Activated T-cell treated with anti-CD3 and anti-CD28 coated beads, Interleukin-2, amount 50 U/mL, for 72 hours (primary cell): ENCODE data around the gene VEPH1. TPM values are rescaled to one million over a fixed set of nuclear protein-coding genes. Genes with fewer than 3 reads are reported as not detected.
A peak's percentile ranks its signal among the peaks of the same experiment; 100 is the strongest.

Experiments
- ATAC-seq, 2 donors: fragments of 150-1000 bp; cut with Tn5 transposase; replicated peaks in 1 of 2; 2 replicates each; pipeline ENCODE4 v1.10.0; 2021; ENCODE audit warnings: moderate library complexity in 2 of 2, mild to moderate bottlenecking in 1 of 2
- DNase-seq, 2 donors: peaks; one replicate each; pipeline ENCODE4 v3.0.0; 2021 to 2022; ENCODE audit warnings: mixed read lengths in 1 of 2
- H3K27ac Mint-ChIP-seq: one replicate; pipeline ENCODE4 v1.8.0; 2022; ENCODE audit warnings: mild to moderate bottlenecking, moderate library complexity, mixed read lengths
- H3K27me3 Mint-ChIP-seq: one replicate; pipeline ENCODE4 v1.8.0; 2022; ENCODE audit warnings: low read depth, mixed read lengths
- H3K36me3 Mint-ChIP-seq, 2 donors: one replicate each; pipeline ENCODE4 v1.8.0; 2022; ENCODE audit warnings: mixed read lengths in 2 of 2, mild to moderate bottlenecking in 1 of 2; ENCODE audit not compliant: insufficient read depth in 2 of 2
- H3K4me1 Mint-ChIP-seq: one replicate; pipeline ENCODE4 v1.8.0; 2022; ENCODE audit warnings: low read depth, mixed read lengths
- H3K4me3 Mint-ChIP-seq, 2 donors: one replicate each; pipeline ENCODE4 v1.8.0; 2022; ENCODE audit warnings: mild to moderate bottlenecking in 2 of 2, mixed read lengths in 2 of 2, moderate library complexity in 2 of 2
- H3K9me3 Mint-ChIP-seq, 2 donors: one replicate each; pipeline ENCODE4 v1.8.0; 2022; ENCODE audit warnings: mixed read lengths in 2 of 2
- total RNA-seq, 2 donors: library from RNA; stranded (reverse); gene quantifications; one replicate each; pipeline ENCODE4 v1.2.3, GENCODE V29; 2022

The VEPH1 gene
- total RNA-seq, 2 donors from 2014 or later = not detected

GRCh38 chr3:157459706-157460105 lies 43.5 kb downstream of the VEPH1 start:
- Mint-ChIP-seq H3K4me3 (no peak overlapping the region), H3K36me3 (no peaks in the 10 kb centered on the region), H3K27me3 (peaks cover 7% of the 10 kb centered on the region), H3K4me1 (no peaks in the 10 kb centered on the region), H3K27ac (no peak overlapping the region), H3K9me3 (no peaks in the 10 kb centered on the region)
- ATAC-seq (no peak), DNase-seq (no peak)

GRCh38 chr3:157453824-157454223 lies 49.4 kb downstream of the VEPH1 start:
- no peaks in the 10 kb centered on the region for H3K27me3 Mint-ChIP-seq

GRCh38 chr3:157452097-157452496 lies 51.1 kb downstream of the VEPH1 start:
- H3K4me3 Mint-ChIP-seq = no peak overlapping the region
- H3K9me3 Mint-ChIP-seq = no peaks in the 10 kb centered on the region
- DNase-seq (no peak), ATAC-seq (no peak)
- no peaks in the 10 kb centered on the region for H3K36me3 Mint-ChIP-seq
- no peaks in the 10 kb centered on the region for H3K27me3 Mint-ChIP-seq
- H3K27ac Mint-ChIP-seq = no peak overlapping the region
- no peaks in the 10 kb centered on the region for H3K4me1 Mint-ChIP-seq

More at GRCh38 chr3:157453824-157454223, 49.4 kb downstream of the VEPH1 start:
- no peak overlapping the region for H3K27ac Mint-ChIP-seq
- ATAC-seq (no peak), DNase-seq (no peak)
- no peaks in the 10 kb centered on the region for H3K36me3 Mint-ChIP-seq
- no peaks in the 10 kb centered on the region for H3K4me1 Mint-ChIP-seq
- no peak overlapping the region for H3K4me3 Mint-ChIP-seq
- no peaks in the 10 kb centered on the region for H3K9me3 Mint-ChIP-seq

- ATAC-seq (no peak), DNase-seq (no peak)
- no peaks in the 10 kb centered on the region for H3K9me3 Mint-ChIP-seq
- no peaks in the 10 kb centered on the region for H3K27me3 Mint-ChIP-seq
- no peaks in the 10 kb centered on the region for H3K36me3 Mint-ChIP-seq
- H3K4me3 Mint-ChIP-seq = no peak overlapping the region
- no peaks in the 10 kb centered on the region for H3K4me1 Mint-ChIP-seq
- H3K27ac Mint-ChIP-seq = no peak overlapping the region
Measured at GRCh38 chr3:157447026-157447694, 56.1 kb downstream of the VEPH1 start.

- no peak for ATAC-seq
- no peaks in the 10 kb centered on the region for H3K4me1 Mint-ChIP-seq
- H3K9me3 Mint-ChIP-seq = no peaks in the 10 kb centered on the region
- H3K27me3 Mint-ChIP-seq = no peaks in the 10 kb centered on the region
- H3K27ac Mint-ChIP-seq = no peak overlapping the region
- no peak overlapping the region for H3K4me3 Mint-ChIP-seq
- H3K36me3 Mint-ChIP-seq = no peaks in the 10 kb centered on the region
- no peak for DNase-seq
Measured at GRCh38 chr3:157445857-157446256, 57.4 kb downstream of the VEPH1 start.

DNA sequence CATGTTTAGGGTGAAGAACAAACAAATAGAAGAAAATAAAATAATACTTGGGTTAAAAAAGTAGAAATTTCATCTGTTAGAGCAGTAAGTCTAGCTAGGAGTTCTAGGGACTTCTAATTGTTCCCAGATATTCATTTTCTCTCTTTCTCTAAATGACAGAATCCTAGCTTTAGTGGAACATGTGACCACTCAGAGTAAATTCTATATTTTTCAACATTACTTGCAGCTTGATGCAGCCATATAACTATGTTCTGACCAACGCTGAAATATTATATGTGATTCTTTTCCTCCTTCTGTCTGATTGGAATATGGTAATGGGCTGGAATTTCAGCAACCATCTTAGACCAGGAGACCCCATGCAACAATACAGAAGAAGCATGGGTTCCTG lies 58.4 kb downstream of the VEPH1 start:
- Mint-ChIP-seq H3K9me3 (no peaks in the 10 kb centered on the region), H3K4me3 (no peak overlapping the region), H3K4me1 (no peaks in the 10 kb centered on the region), H3K27ac (no peak overlapping the region), H3K27me3 (no peaks in the 10 kb centered on the region), H3K36me3 (no peaks in the 10 kb centered on the region)
- DNase-seq (no peak), ATAC-seq (no peak)

GRCh38 chr3:157443905-157444796 lies 59.1 kb downstream of the VEPH1 start:
- Mint-ChIP-seq H3K4me1 (no peaks in the 10 kb centered on the region), H3K36me3 (no peaks in the 10 kb centered on the region), H3K9me3 (no peaks in the 10 kb centered on the region), H3K27ac (no peak overlapping the region), H3K27me3 (no peaks in the 10 kb centered on the region), H3K4me3 (no peak overlapping the region)
- no peak for ATAC-seq
- DNase-seq = no peak

DNA sequence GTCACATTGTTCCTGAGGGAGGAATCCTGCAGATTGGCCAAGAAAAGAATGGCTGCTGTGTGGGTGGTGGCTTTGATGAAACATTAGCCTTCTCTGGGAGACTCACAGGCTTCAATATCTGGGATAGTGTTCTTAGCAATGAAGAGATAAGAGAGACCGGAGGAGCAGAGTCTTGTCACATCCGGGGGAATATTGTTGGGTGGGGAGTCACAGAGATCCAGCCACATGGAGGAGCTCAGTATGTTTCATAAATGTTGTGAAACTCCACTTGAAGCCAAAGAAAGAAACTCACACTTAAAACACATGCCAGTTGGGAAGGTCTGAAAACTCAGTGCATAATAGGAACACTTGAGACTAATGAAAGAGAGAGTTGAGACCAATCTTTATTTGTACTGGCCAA lies 60.5 kb downstream of the VEPH1 start:
- DNase-seq = no peak
- no peak overlapping the region for H3K4me3 Mint-ChIP-seq
- ATAC-seq = no peak
- no peaks in the 10 kb centered on the region for H3K9me3 Mint-ChIP-seq
- no peaks in the 10 kb centered on the region for H3K27me3 Mint-ChIP-seq
- no peak overlapping the region for H3K27ac Mint-ChIP-seq
- peaks cover 6% of the 10 kb centered on the region for H3K4me1 Mint-ChIP-seq
- no peaks in the 10 kb centered on the region for H3K36me3 Mint-ChIP-seq

DNA sequence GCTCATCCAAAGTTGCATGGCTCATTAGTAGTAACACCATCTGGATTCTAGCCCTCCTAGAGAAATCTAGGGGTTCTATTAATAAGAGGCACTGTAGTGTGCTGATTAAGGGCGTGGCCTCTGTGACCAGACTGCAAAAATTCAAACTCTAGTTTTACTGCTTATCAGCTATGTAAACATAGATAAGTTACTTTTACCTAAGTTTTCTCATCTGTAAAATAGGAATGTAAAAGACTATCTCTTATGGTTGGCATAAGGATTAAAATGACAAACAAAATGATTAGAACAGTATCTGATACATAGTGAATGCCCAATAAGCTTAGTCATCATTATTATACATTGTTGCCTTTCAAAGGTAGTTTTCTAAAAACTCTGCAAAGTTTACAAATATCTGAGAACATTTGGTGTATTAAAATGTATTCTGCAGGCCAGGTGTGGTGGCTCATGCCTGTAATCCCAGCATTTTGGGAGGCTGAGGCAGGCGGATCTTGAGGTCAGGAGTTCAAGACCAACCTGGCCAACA lies 62.1 kb downstream of the VEPH1 start:
- H3K4me3 Mint-ChIP-seq = no peak overlapping the region
- no peak for ATAC-seq
- H3K4me1 Mint-ChIP-seq = peaks cover 14% of the 10 kb centered on the region
- H3K36me3 Mint-ChIP-seq = no peaks in the 10 kb centered on the region
- H3K9me3 Mint-ChIP-seq = no peaks in the 10 kb centered on the region
- H3K27me3 Mint-ChIP-seq = peaks cover 12% of the 10 kb centered on the region
- H3K27ac Mint-ChIP-seq = no peak overlapping the region
- DNase-seq = no peak

DNA sequence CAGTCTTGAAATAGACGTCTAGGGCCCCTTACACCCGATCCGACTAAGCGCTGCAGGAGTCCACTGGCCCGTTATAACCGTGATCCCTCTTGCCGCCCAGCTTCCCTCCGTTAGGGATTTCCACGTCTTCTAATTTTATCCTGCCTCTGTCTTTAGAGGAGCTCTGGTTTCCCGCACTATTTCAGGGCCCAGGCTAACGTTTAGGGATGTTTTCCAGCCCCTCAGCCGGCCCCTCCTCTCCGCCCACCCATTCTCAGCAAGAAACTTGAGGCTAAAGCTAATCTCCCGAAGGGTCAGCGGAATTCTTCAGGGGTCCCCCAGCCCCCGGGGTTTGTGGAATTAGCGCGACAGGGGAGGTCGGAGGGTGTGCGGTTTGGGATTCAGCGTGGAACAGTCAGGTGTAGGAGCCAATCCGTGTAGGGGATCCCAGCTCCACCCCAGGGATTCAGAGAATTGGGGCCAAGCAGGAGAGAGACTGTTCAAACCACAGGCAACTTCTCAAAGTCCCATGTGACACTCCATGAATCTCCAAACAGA lies 65.0 kb downstream of the VEPH1 start:
- Mint-ChIP-seq H3K4me1 (peaks cover 14% of the 10 kb centered on the region), H3K27ac (no peak overlapping the region), H3K36me3 (no peaks in the 10 kb centered on the region), H3K9me3 (no peaks in the 10 kb centered on the region), H3K4me3 (peak overlapping the region; percentile 63 to 72), H3K27me3 (peaks cover 31% of the 10 kb centered on the region)
- ATAC-seq (no peak), DNase-seq (no peak)

DNA sequence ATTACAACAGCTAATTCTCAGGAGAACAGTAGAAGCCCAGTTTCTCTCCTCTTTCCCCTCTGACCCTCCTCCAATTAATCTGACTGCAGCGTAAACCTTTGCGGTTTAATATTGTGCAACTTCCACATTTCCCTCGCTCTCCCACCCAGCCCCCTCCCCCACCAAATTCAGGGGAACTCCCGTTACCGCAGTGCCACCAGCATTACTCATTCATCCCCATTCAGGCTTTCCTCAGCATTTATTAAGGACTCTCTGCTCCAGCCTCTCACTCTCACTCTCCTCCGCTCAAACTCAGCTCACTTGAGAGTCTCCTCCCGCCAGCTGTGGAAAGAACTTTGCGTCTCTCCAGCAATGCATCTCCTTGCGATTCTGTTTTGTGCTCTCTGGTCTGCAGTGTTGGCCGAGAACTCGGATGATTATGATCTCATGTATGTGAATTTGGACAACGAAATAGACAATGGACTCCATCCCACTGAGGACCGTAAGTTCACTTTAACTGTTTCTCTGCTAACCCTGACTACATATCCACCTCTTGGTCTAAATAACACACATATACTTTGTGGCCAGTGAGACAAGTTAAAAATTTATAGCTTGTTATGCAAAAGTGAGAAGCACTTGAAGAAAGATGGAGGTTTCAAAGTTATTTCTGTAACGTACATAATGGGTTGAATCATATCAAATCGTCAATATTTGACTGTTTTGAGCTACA lies 66.5 kb downstream of the VEPH1 start, which contains the start of gene PTX3:
Gene PTX3 (plus strand): TSS at position 268 of the 709 bp plus-strand sequence. CDS start 84 bp downstream, at position 352.
- H3K27ac Mint-ChIP-seq = no peak within 1 kb of the TSS
- ATAC-seq (peak in 1 of 2 donors; percentile 29), DNase-seq (no peak)
- H3K27me3 Mint-ChIP-seq = peaks cover 34% of the 10 kb centered on the region
- no peaks in the 10 kb centered on the region for H3K36me3 Mint-ChIP-seq
- H3K9me3 Mint-ChIP-seq = no peaks in the 10 kb centered on the region
- H3K4me1 Mint-ChIP-seq = peaks cover 14% of the 10 kb centered on the region
- H3K4me3 Mint-ChIP-seq = peak within 1 kb of the TSS; percentile 67 to 72

DNA sequence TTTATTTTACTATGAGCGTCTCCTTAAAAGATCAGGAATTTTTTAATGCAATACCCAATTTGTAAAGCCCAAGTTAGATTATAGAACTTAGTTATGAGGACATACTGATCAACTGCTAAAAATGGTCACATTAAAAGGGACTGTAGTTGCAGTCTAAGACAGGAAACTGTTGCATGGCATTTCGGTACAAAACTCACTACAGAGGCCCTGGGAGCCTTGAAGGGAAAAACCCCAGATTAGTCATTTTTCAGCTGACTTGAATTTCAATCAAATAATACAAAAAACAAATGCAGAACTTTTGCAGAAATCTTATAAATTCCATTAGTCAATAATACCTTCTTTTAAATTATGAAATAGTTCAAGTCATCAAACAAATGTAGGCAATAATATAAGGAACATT lies 73.5 kb downstream of the VEPH1 start:
- ATAC-seq = peak; percentile 50 to 53
- Mint-ChIP-seq H3K27ac (no peak overlapping the region), H3K4me1 (peaks cover 7% of the 10 kb centered on the region), H3K4me3 (no peak overlapping the region), H3K27me3 (peaks cover 14% of the 10 kb centered on the region), H3K9me3 (peaks cover 3% of the 10 kb centered on the region in 2 donors), H3K36me3 (no peaks in the 10 kb centered on the region)
- no peak for DNase-seq

DNA sequence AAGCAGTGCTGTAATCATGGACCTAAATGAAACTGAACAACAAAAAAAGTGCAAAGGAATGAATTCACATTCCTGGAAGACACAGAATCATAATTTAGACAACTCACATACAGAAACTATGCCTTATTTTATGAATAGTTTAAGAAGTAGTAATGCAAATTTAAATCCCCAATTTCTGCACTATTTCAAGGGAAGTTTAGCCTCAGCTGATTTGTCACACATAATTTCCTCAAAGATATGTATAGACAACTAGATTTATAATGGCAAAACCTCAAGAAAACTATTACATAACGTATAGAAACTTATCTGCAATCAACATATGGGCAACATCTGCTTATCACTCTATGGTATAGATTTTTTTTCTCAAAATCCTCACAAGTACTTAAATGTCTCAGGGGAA lies 74.4 kb downstream of the VEPH1 start:
- ATAC-seq (no peak), DNase-seq (no peak)

More for the DNA sequence above, 74.4 kb downstream of the VEPH1 start:
- Mint-ChIP-seq H3K4me1 (peaks cover 7% of the 10 kb centered on the region), H3K4me3 (no peak overlapping the region), H3K27me3 (peaks cover 9% of the 10 kb centered on the region), H3K27ac (no peak overlapping the region), H3K9me3 (peaks cover 6 to 7% of the 10 kb centered on the region in 2 donors), H3K36me3 (no peaks in the 10 kb centered on the region)
